Activated T-cell treated with anti-CD3 and anti-CD28 coated beads, Interleukin-2, amount 50 U/mL, for 72 hours (primary cell): ENCODE results near the gene ZCWPW1. TPM values are rescaled to one million over a fixed set of nuclear protein-coding genes. Genes with fewer than 3 reads are reported as not detected.
A peak's percentile ranks its signal among the peaks of the same experiment; 100 is the strongest.
"Not testable (repeated sequence)": the region's sequence is repeated elsewhere in the genome, so short reads cannot be mapped to it uniquely, and the experiment has no call there.

ENCODE experiments used
- ATAC-seq, 2 donors: fragments of 150-1000 bp; cut with Tn5 transposase; replicated peaks in 1 of 2; 2 replicates each; pipeline ENCODE4 v1.10.0; 2021; ENCODE audit warnings: moderate library complexity in 2 of 2, mild to moderate bottlenecking in 1 of 2
- DNase-seq, 2 donors: peaks; one replicate each; pipeline ENCODE4 v3.0.0; 2021 to 2022; ENCODE audit warnings: mixed read lengths in 1 of 2
- H3K27ac Mint-ChIP-seq: one replicate; pipeline ENCODE4 v1.8.0; 2022; ENCODE audit warnings: mild to moderate bottlenecking, moderate library complexity, mixed read lengths
- H3K27me3 Mint-ChIP-seq: one replicate; pipeline ENCODE4 v1.8.0; 2022; ENCODE audit warnings: low read depth, mixed read lengths
- H3K36me3 Mint-ChIP-seq, 2 donors: one replicate each; pipeline ENCODE4 v1.8.0; 2022; ENCODE audit warnings: mixed read lengths in 2 of 2, mild to moderate bottlenecking in 1 of 2; ENCODE audit not compliant: insufficient read depth in 2 of 2
- H3K4me1 Mint-ChIP-seq: one replicate; pipeline ENCODE4 v1.8.0; 2022; ENCODE audit warnings: low read depth, mixed read lengths
- H3K4me3 Mint-ChIP-seq, 2 donors: one replicate each; pipeline ENCODE4 v1.8.0; 2022; ENCODE audit warnings: mild to moderate bottlenecking in 2 of 2, mixed read lengths in 2 of 2, moderate library complexity in 2 of 2
- H3K9me3 Mint-ChIP-seq, 2 donors: one replicate each; pipeline ENCODE4 v1.8.0; 2022; ENCODE audit warnings: mixed read lengths in 2 of 2
- total RNA-seq, 2 donors: library from RNA; stranded (reverse); gene quantifications; one replicate each; pipeline ENCODE4 v1.2.3, GENCODE V29; 2022

The ZCWPW1 gene
- total RNA-seq, 2 donors from 2014 or later = 5.9 to 6.5 TPM

DNA sequence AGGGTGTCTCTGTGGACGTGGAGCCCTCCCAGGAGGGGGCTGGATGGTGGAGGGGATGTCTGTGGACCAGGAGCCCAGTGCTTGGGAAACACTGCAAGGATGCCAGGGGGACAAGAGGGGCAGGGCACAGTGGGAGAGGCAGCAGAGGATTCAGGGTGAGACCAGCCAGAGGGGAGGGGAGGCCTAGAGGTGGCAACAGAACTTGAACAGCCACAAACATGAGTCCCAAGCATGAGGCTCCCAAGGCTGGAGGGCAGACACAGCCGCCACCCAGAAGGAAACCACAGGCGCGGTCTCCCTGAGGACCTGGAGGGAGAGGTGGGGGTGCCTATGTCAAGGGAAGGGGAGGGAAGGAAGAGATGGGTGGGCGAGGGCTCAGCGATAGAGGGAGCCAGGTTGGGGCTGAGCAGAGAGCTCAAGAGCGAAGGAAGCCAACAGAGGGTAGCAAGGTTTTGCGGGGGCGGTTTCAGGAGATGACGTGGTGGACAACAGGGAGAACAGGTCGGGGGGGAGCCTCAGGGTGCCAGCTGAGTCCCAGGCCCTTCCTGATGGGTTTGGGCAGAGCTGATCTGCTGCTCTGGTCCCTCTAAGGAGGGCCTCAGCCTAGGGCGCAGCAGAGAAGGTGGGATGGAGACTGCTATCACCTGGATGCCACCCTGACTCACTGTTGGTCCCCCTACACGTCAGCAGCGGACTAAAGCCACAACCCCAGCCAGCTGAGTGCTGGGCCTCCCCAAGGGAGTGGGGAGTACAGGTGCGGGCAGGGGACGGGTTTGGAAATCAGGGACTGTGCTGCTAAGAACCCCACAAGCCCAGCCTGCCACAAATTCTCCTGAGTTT is 61.9 kb downstream of the ZCWPW1 start:
- peak; percentile 34 to 44 for DNase-seq
- peak overlapping the region; percentile 23 to 55 for H3K4me3 Mint-ChIP-seq
- H3K4me1 Mint-ChIP-seq = peaks cover 48% of the 10 kb centered on the region

DNA sequence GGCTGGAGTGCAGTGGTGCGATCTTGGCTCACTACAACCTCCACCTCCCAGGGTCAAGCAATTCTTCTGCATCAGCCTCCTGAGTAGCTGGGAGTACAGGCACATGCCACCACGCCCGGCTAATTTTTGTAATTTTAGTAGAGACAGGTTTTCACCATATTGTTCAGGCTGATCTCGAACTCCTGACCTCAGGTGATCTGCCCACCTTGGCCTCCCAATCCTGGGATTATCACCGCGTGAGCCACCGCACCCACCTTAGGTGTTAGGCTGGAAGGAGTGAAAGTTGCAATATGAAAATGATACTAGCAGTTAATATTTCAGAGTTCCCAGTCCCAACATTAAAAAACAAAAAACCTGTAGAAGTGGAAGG is 62.5 kb downstream of the ZCWPW1 start:
- peaks cover 46% of the 10 kb centered on the region for H3K4me1 Mint-ChIP-seq
- not testable (repeated sequence) for H3K9me3 Mint-ChIP-seq, H3K27me3 Mint-ChIP-seq, ATAC-seq, DNase-seq
- H3K36me3 Mint-ChIP-seq = peaks cover 3 to 29% of the 10 kb centered on the region in 2 donors
- H3K27ac Mint-ChIP-seq = peak overlapping the region; percentile 13
- H3K4me3 Mint-ChIP-seq = peak overlapping the region; percentile 23 to 55

More for the DNA sequence above, 61.9 kb downstream of the ZCWPW1 start:
- Mint-ChIP-seq H3K27ac (peak overlapping the region; percentile 31), H3K9me3 (no peaks in the 10 kb centered on the region), H3K27me3 (no peaks in the 10 kb centered on the region), H3K36me3 (peaks cover 3 to 29% of the 10 kb centered on the region in 2 donors)
- ATAC-seq = peak; percentile 7 to 33

DNA sequence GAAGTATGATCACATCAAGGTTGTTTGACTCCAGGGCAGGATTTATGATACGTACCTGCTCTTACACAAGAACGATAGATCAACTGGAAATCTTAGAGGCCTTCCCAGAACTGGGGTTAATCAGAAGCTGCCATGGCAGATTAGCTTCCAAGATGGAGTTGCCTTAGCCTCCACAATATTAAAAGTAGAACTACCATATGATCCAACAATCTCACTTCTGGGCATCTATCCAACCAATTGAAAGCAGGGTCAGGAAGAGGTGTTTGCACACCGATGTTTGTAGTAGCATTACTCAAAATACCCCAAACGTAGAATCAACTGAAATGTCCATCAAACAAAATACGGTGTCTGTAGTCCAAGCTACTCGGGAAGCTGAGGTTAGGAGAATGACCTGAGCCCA is 64.0 kb downstream of the ZCWPW1 start:
- H3K27me3 Mint-ChIP-seq = no peaks in the 10 kb centered on the region
- peaks cover 46% of the 10 kb centered on the region for H3K4me1 Mint-ChIP-seq
- H3K4me3 Mint-ChIP-seq = no peak overlapping the region
- no peak for DNase-seq
- no peak overlapping the region for H3K27ac Mint-ChIP-seq
- H3K9me3 Mint-ChIP-seq = no peaks in the 10 kb centered on the region
- ATAC-seq = no peak
- peaks cover 5 to 37% of the 10 kb centered on the region in 2 donors for H3K36me3 Mint-ChIP-seq

DNA sequence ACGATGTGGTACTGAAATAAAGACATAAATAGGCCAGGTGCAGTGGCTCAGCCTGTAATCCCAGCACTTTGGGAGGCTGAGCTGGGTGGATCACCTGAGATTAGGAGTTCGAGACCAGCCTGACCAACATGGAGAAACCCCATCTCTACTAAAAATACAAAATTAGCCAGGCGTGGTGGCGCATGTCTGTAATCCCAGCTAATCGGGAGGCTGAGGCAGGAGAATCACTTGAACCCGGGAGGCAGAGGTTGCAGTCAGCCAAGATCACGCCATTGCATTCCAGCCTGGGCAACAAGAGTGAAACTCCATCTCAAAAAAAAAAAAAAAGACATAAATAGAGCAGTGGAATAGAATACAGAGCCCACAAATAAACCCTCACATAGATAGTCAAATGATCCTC is 64.7 kb downstream of the ZCWPW1 start:
- H3K27me3 Mint-ChIP-seq, H3K4me3 Mint-ChIP-seq, ATAC-seq, DNase-seq, H3K27ac Mint-ChIP-seq, H3K9me3 Mint-ChIP-seq: not testable (repeated sequence)
- Mint-ChIP-seq H3K36me3 (peaks cover 7 to 41% of the 10 kb centered on the region in 2 donors), H3K4me1 (peaks cover 42% of the 10 kb centered on the region)

DNA sequence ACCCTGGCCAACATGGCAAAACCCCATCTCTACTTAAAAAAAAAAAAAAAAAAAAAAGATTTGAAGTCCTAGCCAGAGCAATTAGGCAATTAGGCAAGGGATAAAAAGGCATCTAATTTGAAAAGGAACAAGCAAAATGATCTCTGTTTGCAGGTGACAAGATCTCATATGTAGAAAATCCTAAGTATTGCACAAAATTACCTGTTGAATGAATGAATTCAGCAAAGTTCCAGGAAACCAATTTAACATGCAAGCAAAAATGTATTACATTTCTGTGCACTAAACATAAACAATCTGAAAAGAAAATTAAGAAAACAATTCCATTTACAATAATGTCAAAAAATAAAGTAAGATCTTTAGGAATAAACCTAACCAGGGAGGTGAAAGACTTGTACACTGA is 65.4 kb downstream of the ZCWPW1 start:
- ATAC-seq = no peak
- H3K9me3 Mint-ChIP-seq = no peaks in the 10 kb centered on the region
- no peaks in the 10 kb centered on the region for H3K27me3 Mint-ChIP-seq
- H3K27ac Mint-ChIP-seq = no peak overlapping the region
- H3K4me1 Mint-ChIP-seq = peaks cover 39% of the 10 kb centered on the region
- no peak overlapping the region for H3K4me3 Mint-ChIP-seq
- no peak for DNase-seq
- peaks cover 7 to 41% of the 10 kb centered on the region in 2 donors for H3K36me3 Mint-ChIP-seq

DNA sequence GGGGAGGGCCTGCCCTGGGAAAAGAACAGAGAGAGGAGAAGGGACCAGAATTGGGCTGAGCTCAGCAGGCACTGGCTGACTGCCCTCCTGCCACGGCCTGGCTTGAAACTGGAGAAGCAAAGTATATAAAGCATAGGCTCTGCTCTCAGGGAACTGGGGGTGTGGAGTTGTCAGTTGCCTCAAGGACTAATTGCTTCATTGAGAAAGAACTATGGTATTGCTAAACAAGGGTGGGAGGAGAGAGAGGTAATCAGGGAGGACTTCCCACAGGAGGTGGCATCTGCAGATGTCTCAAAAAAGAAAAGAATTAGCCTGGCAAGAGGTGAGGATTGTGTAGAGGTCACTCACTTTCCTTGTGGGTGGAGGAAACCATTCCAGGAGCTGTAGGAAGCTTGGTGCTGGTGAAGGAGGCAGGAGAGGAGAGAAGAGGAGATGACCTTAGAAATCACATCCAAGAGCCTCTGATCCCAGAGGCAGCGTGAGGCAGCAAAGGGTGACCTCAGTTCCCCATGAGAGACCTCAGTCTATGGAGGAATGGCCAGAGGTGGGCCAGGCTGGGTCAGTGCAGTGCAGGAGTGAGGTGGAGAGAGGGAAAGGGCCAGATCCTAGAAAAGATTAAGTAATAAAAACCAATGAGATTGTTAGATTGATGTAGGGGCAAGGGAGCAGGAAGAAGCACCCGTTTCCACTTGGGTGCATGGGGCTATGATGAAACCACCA is 68.2 kb downstream of the ZCWPW1 start:
- peak overlapping the region; percentile 13 for H3K27ac Mint-ChIP-seq
- peaks cover 7 to 38% of the 10 kb centered on the region in 2 donors for H3K36me3 Mint-ChIP-seq

DNA sequence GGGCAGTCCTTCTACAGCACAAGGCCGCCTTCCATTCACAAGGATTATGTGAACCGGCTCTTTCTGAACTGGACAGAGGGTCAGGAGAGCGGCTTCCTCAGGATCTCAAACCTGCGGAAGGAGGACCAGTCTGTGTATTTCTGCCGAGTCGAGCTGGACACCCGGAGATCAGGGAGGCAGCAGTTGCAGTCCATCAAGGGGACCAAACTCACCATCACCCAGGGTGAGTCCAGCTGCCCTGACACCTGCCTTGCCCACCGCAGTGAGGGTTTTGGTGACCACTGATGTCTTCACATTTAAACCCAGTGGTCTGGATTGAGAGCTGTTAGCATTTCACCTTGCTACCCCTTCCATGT is 69.7 kb downstream of the ZCWPW1 start:
- H3K36me3 Mint-ChIP-seq = peaks cover 7 to 38% of the 10 kb centered on the region in 2 donors
- no peak overlapping the region for H3K27ac Mint-ChIP-seq
- peaks cover 3% of the 10 kb centered on the region for H3K4me1 Mint-ChIP-seq
- DNase-seq (no peak), ATAC-seq (no peak)
- no peaks in the 10 kb centered on the region for H3K27me3 Mint-ChIP-seq
- no peak overlapping the region for H3K4me3 Mint-ChIP-seq
- no peaks in the 10 kb centered on the region for H3K9me3 Mint-ChIP-seq

More for the DNA sequence above, 68.2 kb downstream of the ZCWPW1 start:
- Mint-ChIP-seq H3K27me3 (no peaks in the 10 kb centered on the region), H3K4me1 (peaks cover 18% of the 10 kb centered on the region), H3K4me3 (no peak overlapping the region), H3K9me3 (no peaks in the 10 kb centered on the region)
- no peak for DNase-seq
- no peak for ATAC-seq

DNA sequence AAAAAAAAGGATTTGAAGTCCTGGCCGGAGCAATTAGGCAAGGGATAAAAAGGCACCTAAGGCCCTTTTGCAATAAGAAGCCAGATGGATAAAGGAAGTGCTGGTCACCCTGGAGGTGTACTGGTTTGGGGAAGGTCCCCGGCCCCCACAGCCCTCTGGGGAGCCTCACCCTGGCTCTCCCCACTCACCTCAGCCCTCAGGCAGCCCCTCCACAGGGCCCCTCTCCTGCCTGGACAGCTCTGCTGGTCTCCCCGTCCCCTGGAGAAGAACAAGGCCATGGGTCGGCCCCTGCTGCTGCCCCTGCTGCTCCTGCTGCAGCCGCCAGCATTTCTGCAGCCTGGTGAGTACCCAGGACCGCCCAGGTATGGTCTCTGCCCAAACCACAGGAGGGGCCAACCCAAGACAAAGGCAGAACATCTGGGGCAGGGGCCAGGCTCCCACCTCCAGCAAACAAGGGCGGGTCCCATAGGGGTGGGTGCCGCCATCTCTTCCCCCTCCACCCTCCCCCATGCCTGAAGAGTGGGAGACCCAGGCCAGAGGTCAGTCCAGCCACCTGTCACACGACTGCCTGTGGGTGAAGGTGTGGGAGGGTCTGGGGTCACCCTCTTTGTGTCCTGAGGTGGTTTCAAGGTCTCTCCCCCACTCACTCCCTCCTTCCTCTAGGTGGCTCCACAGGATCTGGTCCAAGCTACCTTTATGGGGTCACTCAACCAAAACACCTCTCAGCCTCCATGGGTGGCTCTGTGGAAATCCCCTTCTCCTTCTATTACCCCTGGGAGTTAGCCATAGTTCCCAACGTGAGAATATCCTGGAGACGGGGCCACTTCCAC is 70.3 kb downstream of the ZCWPW1 start, which contains the start of gene PILRB:
Gene PILRB, plus strand, starts transcription at position 91 of the 830 bp plus-strand sequence. Its CDS starts 186 bp downstream, at position 277.
- H3K27me3 Mint-ChIP-seq = no peaks in the 10 kb centered on the region
- peaks cover 4 to 37% of the 10 kb centered on the region in 2 donors for H3K36me3 Mint-ChIP-seq
- H3K4me3 Mint-ChIP-seq = no peak within 1 kb of the TSS
- DNase-seq (no peak), ATAC-seq (no peak)
- H3K9me3 Mint-ChIP-seq = no peaks in the 10 kb centered on the region
- H3K27ac Mint-ChIP-seq = no peak within 1 kb of the TSS
- H3K4me1 Mint-ChIP-seq = peaks cover 5% of the 10 kb centered on the region

DNA sequence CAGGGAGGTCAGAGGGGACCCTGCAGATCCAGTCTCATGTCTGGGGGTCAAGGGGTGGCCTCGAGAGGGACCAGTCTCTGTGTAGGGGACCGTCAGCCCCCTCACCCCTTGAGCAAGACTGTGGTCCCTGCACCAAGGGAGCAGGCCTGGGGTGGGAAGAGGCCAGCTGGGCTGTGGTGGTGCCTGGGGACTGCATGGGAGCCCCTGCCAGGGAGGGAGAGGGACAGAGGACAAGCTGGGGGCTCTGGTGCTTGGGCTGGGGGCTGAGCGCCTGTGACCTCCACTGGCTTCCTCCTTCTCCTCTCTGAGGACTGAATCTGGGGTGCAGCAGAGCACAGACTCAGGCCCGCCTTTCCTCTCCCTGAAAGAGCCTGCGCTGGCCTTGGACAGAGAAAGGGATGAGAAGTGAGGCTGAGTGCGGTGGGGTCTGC is 71.4 kb downstream of the ZCWPW1 start:
- ATAC-seq (no peak), DNase-seq (no peak)
- H3K9me3 Mint-ChIP-seq = no peaks in the 10 kb centered on the region
- H3K4me3 Mint-ChIP-seq = no peak overlapping the region
- H3K27me3 Mint-ChIP-seq = no peaks in the 10 kb centered on the region
- no peak overlapping the region for H3K27ac Mint-ChIP-seq
- peaks cover 4 to 31% of the 10 kb centered on the region in 2 donors for H3K36me3 Mint-ChIP-seq
- peaks cover 10% of the 10 kb centered on the region for H3K4me1 Mint-ChIP-seq

DNA sequence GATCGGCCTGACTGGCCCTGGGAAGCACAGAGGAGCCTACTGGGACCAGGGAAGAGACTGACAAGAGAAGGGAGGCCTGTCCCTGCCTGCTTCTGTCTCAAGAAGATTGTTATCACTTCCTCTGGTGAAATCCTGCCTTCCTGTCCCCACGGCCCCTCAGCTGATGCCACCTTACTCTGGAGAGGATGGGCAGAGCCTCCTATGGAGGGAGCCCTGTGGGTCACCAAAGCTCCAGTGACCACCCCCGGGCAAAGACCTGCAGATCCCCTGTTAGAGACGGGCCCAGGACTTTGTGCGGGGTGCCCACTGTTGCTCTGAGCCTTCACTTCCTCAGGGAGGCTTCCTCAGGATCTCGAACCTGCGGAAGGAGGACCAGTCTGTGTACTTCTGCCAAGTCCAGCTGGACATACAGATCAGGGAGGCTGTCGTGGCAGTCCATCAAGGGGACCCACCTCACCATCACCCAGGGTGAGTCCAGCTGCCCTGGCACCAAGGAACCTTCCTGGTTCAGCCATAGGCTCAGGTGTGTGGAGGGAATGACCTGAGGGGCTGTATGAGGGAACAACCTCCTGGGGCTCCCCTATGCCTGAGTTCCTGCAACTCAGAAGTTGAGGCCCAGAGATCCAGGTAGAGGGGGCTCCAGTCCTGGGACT is 72.0 kb downstream of the ZCWPW1 start:
- peaks cover 5 to 30% of the 10 kb centered on the region in 2 donors for H3K36me3 Mint-ChIP-seq
- no peak overlapping the region for H3K27ac Mint-ChIP-seq
- ATAC-seq (no peak), DNase-seq (no peak)
- peaks cover 13% of the 10 kb centered on the region for H3K4me1 Mint-ChIP-seq
- H3K4me3 Mint-ChIP-seq = no peak overlapping the region
- no peaks in the 10 kb centered on the region for H3K9me3 Mint-ChIP-seq
- H3K27me3 Mint-ChIP-seq = no peaks in the 10 kb centered on the region

DNA sequence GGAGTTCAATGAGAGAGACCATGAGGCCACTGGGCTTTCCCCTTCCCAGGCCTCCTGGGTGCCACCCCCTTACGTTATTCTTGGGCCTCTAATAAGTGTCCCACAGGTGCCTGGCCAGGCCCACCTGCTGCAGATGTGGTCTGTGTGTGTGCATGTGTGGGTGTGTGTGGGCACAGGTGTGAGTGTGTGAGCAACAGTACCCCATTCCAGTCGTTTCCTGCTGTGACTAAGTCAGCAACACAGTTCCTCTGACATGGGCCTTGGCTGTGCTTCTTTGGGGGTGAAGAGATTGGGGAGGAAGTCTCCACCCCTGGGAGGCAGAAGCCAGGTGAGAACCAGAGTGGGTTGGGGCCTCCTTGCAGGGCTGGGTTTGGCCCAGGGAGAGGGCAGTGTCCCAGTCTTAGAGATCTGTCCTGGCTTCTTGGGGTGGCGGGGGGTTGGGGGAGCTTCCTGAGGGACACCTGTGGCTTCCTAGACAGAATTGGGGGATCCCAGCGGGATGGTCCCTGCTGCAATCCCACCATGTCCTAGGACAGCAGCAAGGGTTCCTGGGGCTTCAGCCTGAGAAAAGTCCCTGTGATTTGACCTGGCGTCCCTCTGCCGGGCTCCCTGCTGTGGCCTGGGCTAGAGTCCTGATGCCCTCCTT is 74.7 kb downstream of the ZCWPW1 start:
- peaks cover 4 to 29% of the 10 kb centered on the region in 2 donors for H3K36me3 Mint-ChIP-seq
- peak overlapping the region; percentile 89 for H3K27ac Mint-ChIP-seq
- no peaks in the 10 kb centered on the region for H3K27me3 Mint-ChIP-seq
- ATAC-seq = peak; percentile 45 to 53
- H3K9me3 Mint-ChIP-seq = no peaks in the 10 kb centered on the region
- H3K4me1 Mint-ChIP-seq = peaks cover 20% of the 10 kb centered on the region
- H3K4me3 Mint-ChIP-seq = peak overlapping the region in 1 of 2 donors; percentile 74
- DNase-seq = no peak
